GM12878 (cell line): Measurements from ENCODE around the gene KNTC1. TPM values are rescaled to one million over a fixed set of nuclear protein-coding genes. Genes with fewer than 3 reads are reported as not detected.

ENCODE experiments used
- ATAC-seq: fragments of 200-7000 bp; cut with Tn5 transposase; 3 replicates; pipeline ENCODE4 v1.9.1; 2020; ENCODE audit warnings: mild to moderate bottlenecking, moderate library complexity
- BruUV-seq: library from RNA; stranded (reverse); fragments of 400-500 nt; replicated peaks from 2 replicates; lab custom pipeline; 2021; lab: Mats Ljungman, UMichigan
- CTCF ChIA-PET: fragments of 300-600 bp; sonication (Branson Sonifier 250); formaldehyde crosslinking; extraction: SDS; loops from one replicate; lab custom pipeline; 2021; ENCODE audit warnings: inconsistent platforms; lab: Yijun Ruan, JAX
- POLR2A ChIA-PET: fragments of 350-600 bp; formaldehyde crosslinking; extraction: SDS; loops from one replicate; lab custom pipeline; 2021; ENCODE audit warnings: inconsistent platforms; lab: Charles Lee
- RAD21 ChIA-PET: fragments of 300-600 bp; sonication (Branson Sonifier 250); formaldehyde crosslinking; loops from one replicate; lab custom pipeline; 2023; ENCODE audit warnings: antibody characterized with exemption; ENCODE audit not compliant: unreplicated experiment; lab: Charles Lee
- SMC1A ChIA-PET: fragments of 300-600 bp; sonication (Branson Sonifier 250); formaldehyde crosslinking; loops from one replicate; lab custom pipeline; 2023; ENCODE audit not compliant: unreplicated experiment, uncharacterized antibody; lab: Charles Lee
- DNase-seq: peaks from one replicate; pipeline ENCODE4 v3.0.0-alpha.2; 2011; ENCODE audit warnings: low read depth, low spot score
- FAIRE-seq: peaks from 3 replicates; lab custom pipeline; 2011; peaks lifted over from hg19 to GRCh38; lab: Jason Lieb, UNC
- H2AFZ ChIP-seq: 2 replicates; pipeline ENCODE4 v1.6.0; 2011; ENCODE audit warnings: low read depth, low read length, control low read depth; ENCODE audit not compliant: control insufficient read depth
- H3K27ac ChIP-seq: 2 replicates; pipeline ENCODE4 v1.5.1; 2011; ENCODE audit warnings: control low read depth; ENCODE audit not compliant: control insufficient read depth, insufficient read depth
- H3K27me3 ChIP-seq, 2 experiments: replicated peaks in 1 of 2; 2 replicates each; pipeline versions ENCODE4 v1.6.0 to v1.6.1; 2011; ENCODE audit warnings: low read length in 1 of 2; ENCODE audit not compliant: control insufficient read depth in 2 of 2, insufficient read depth in 2 of 2
- H3K36me3 ChIP-seq, 2 experiments: 2 replicates each; pipeline ENCODE4 v1.5.1; 2011; ENCODE audit warnings: low read length in 1 of 2; ENCODE audit not compliant: control insufficient read depth in 2 of 2, insufficient read depth in 2 of 2
- H3K4me1 ChIP-seq: 2 replicates; pipeline ENCODE4 v1.6.1; 2011; ENCODE audit warnings: mild to moderate bottlenecking, low read length, moderate library complexity, mixed read lengths; ENCODE audit not compliant: control insufficient read depth, insufficient read depth
- H3K4me2 ChIP-seq: 2 replicates; pipeline ENCODE4 v1.6.0; 2011; ENCODE audit warnings: control low read depth; ENCODE audit not compliant: control insufficient read depth, insufficient read depth
- H3K4me3 ChIP-seq: fragments of 200-600 bp; sonication (generic); 2 replicates; pipeline ENCODE4 v1.5.1; 2016
- H3K79me2 ChIP-seq: 2 replicates; pipeline ENCODE4 v1.6.0; 2011; ENCODE audit warnings: low read length; ENCODE audit not compliant: control insufficient read depth, insufficient read depth
- H3K9ac ChIP-seq: 2 replicates; pipeline ENCODE4 v1.8.0; 2011; ENCODE audit warnings: low read length, control low read depth, mixed read lengths; ENCODE audit not compliant: control insufficient read depth, insufficient read depth
- H3K9me3 ChIP-seq: replicated peaks from 3 replicates; pipeline ENCODE4 v1.5.1; 2011; ENCODE audit warnings: mild to moderate bottlenecking, low read length; ENCODE audit not compliant: control insufficient read depth, insufficient read depth
- H4K20me1 ChIP-seq: 2 replicates; pipeline ENCODE4 v1.6.0; 2011; ENCODE audit not compliant: control insufficient read depth, insufficient read depth
- CBX5 ChIP-seq: sonication (generic); IDR thresholded peaks from 2 replicates; pipeline ENCODE4 v1.6.1; 2016; ENCODE audit warnings: low read depth, moderate library complexity, mild to moderate bottlenecking, inconsistent platforms
- CHD1 ChIP-seq: IDR thresholded peaks from 2 replicates; pipeline ENCODE4 v1.6.1; 2012; ENCODE audit warnings: low read depth, low read length, improper control_type of control experiment
- CREB1 ChIP-seq: IDR thresholded peaks from 2 replicates; pipeline ENCODE4 v1.6.1; 2012; ENCODE audit warnings: low read depth, mild to moderate bottlenecking, inconsistent platforms
- GATAD2B ChIP-seq: fragments of 450-650 bp; conservative IDR thresholded peaks from 2 replicates; pipeline ENCODE4 v1.6.1; 2017; ENCODE audit warnings: low read depth, mild to moderate bottlenecking, moderate library complexity
- IKZF1 ChIP-seq: fragments of 450-650 bp; conservative IDR thresholded peaks from 2 replicates; pipeline ENCODE4 v1.6.1; 2017; ENCODE audit warnings: antibody characterized with exemption, mild to moderate bottlenecking
- IKZF2 ChIP-seq, 2 experiments: fragments of 450-650 bp; IDR thresholded peaks; 2 replicates each; pipeline ENCODE4 v1.6.1; 2017; ENCODE audit warnings: mild to moderate bottlenecking in 2 of 2, moderate library complexity in 2 of 2
- KDM1A ChIP-seq: fragments of 200-600 bp; sonication (generic); IDR thresholded peaks from 2 replicates; pipeline ENCODE4 v1.6.1; 2016; ENCODE audit warnings: borderline replicate concordance
- MEF2B ChIP-seq: fragments of 450-650 bp; IDR thresholded peaks from 2 replicates; pipeline ENCODE4 v1.6.1; 2018; ENCODE audit warnings: mild to moderate bottlenecking, moderate library complexity; ENCODE audit not compliant: partially characterized antibody, poor library complexity, severe bottlenecking
- MXI1 ChIP-seq: fragments of 150-350 bp; IDR thresholded peaks from 2 replicates; pipeline ENCODE4 v1.6.1; 2011; ENCODE audit warnings: low read depth, mild to moderate bottlenecking, inconsistent platforms, low read length, improper control_type of control experiment
- MYC ChIP-seq: IDR thresholded peaks from 2 replicates; pipeline ENCODE4 v1.6.1; 2011; ENCODE audit warnings: mild to moderate bottlenecking, low read length, moderate library complexity, inconsistent platforms; ENCODE audit not compliant: insufficient read depth, insufficient replicate concordance, insufficient read length, severe bottlenecking
- RAD51 ChIP-seq: fragments of 450-650 bp; IDR thresholded peaks from 2 replicates; pipeline ENCODE4 v1.6.1; 2016; ENCODE audit warnings: moderate library complexity, mild to moderate bottlenecking, inconsistent platforms
- RFX5 ChIP-seq: IDR thresholded peaks from 2 replicates; pipeline ENCODE4 v1.6.1; 2011; ENCODE audit warnings: low read depth, low read length, improper control_type of control experiment
- STAT3 ChIP-seq: IDR thresholded peaks from 2 replicates; pipeline ENCODE4 v1.6.1; 2011; ENCODE audit warnings: low read depth, low read length, improper control_type of control experiment
- ZNF622 ChIP-seq: fragments of 450-650 bp; IDR thresholded peaks from 2 replicates; pipeline ENCODE4 v1.6.1; 2017; ENCODE audit warnings: mild to moderate bottlenecking, inconsistent platforms
- WGBS: methylation state at CpG from one replicate; pipeline ENCODE4 v1.1.6; 2016; ENCODE audit warnings: low lambda C conversion rate; ENCODE audit not compliant: insufficient replicate concordance, insufficient coverage; ENCODE audit errors: missing lambda C conversion rate; 5-methylcytosine and 5-hydroxymethylcytosine counted together
- in situ Hi-C: fragments of 300-500 bp; cut with MboI; formaldehyde crosslinking; loops from 9 replicates; pipeline ENCODE4 v1.14.3; 2018; ENCODE audit warnings: mixed read lengths
- intact Hi-C: fragments of 100-400 bp; cut with micrococcal nuclease; formaldehyde crosslinking; loops from one replicate; pipeline ENCODE4 v1.14.2; 2022; ENCODE audit not compliant: unreplicated experiment
- polyA plus RNA-seq, 11 experiments: library from polyadenylated mRNA; depleted of rRNA in 4 of 11; unstranded in 6 of 11; stranded (reverse) in 5 of 11; fragments of >200 nt; fragmentation: Nextera tagmentation in 4 of 11; fragmentation: Illumina TruSeq in 1 of 11; extraction: Ambion mirVana in 4 of 11; extraction: Trizol in 1 of 11; gene quantifications; 1 replicate in 1 of 11; 2 replicates in 10 of 11; pipeline versions ENCODE4 v1.2.1 to v1.2.3, GENCODE V29; 2011 to 2016; ENCODE audit warnings: inconsistent platforms in 2 of 11, missing spikeins in 2 of 11, low read depth in 1 of 11
- total RNA-seq, 4 experiments: library from RNA; depleted of rRNA in 3 of 4; stranded (reverse); fragments of >200 nt in 3 of 4; fragmentation: Illumina TruSeq in 1 of 4; extraction: Trizol in 1 of 4; gene quantifications; 2 replicates each; pipeline versions ENCODE4 v1.2.1 to v1.2.3, GENCODE V29; 2013 to 2021
- TF ChIP-seq, protein P1 (sequence below): fragments of 450-650 bp; IDR thresholded peaks from 2 replicates; pipeline ENCODE4 v1.6.1; 2017; ENCODE audit warnings: mild to moderate bottlenecking
- TF ChIP-seq, protein P2 (sequence below): fragments of 450-650 bp; IDR thresholded peaks from 2 replicates; pipeline ENCODE4 v1.6.1; 2017; ENCODE audit warnings: borderline replicate concordance
- TF ChIP-seq, protein P3 (sequence below), 3 experiments: IDR thresholded peaks in 2 of 3; conservative IDR thresholded peaks in 1 of 3; 2 replicates each; pipeline ENCODE4 v1.5.1; 2011; ENCODE audit warnings: low read depth in 3 of 3, low read length in 3 of 3, mild to moderate bottlenecking in 3 of 3, control low read depth in 2 of 3, moderate library complexity in 2 of 3, inconsistent platforms in 1 of 3, mixed read lengths in 1 of 3; ENCODE audit not compliant: control insufficient read depth in 2 of 3, insufficient read depth in 1 of 3; ENCODE audit errors: extremely low read depth in 1 of 3

Gene KNTC1
- total and polyA plus RNA-seq, 10 of the 15 experiments (the other 5 are each of a cell fraction or from before 2014, with no cell fraction given): 37.2 to 118 (median 76.3) TPM

DNA sequence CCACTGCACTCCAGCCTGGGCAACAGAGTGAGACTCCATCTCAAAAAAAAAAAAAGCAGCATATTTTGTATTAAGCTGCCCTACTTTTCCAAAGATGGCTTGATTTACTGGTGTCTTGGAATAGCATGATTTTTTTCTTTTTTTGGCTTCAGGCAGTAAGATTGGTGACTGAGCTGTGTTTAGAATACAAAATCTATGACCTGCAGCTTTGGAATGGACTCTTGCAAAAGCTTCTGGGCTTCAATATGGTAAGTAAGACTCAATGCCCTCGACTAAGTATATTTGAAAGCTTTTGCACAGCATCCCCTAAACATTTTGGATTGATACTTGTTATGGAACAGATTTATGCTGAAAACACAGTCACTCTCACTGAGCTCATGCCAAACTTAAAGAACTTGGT, 87.8 kb downstream of the KNTC1 start (continued):
- TF ChIP-seq STAT3 (no peak), KDM1A (no peak), CBX5 (no peak)
- TF ChIP-seq, protein P1, sequence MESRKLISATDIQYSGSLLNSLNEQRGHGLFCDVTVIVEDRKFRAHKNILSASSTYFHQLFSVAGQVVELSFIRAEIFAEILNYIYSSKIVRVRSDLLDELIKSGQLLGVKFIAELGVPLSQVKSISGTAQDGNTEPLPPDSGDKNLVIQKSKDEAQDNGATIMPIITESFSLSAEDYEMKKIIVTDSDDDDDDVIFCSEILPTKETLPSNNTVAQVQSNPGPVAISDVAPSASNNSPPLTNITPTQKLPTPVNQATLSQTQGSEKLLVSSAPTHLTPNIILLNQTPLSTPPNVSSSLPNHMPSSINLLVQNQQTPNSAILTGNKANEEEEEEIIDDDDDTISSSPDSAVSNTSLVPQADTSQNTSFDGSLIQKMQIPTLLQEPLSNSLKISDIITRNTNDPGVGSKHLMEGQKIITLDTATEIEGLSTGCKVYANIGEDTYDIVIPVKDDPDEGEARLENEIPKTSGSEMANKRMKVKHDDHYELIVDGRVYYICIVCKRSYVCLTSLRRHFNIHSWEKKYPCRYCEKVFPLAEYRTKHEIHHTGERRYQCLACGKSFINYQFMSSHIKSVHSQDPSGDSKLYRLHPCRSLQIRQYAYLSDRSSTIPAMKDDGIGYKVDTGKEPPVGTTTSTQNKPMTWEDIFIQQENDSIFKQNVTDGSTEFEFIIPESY: no peak

DNA sequence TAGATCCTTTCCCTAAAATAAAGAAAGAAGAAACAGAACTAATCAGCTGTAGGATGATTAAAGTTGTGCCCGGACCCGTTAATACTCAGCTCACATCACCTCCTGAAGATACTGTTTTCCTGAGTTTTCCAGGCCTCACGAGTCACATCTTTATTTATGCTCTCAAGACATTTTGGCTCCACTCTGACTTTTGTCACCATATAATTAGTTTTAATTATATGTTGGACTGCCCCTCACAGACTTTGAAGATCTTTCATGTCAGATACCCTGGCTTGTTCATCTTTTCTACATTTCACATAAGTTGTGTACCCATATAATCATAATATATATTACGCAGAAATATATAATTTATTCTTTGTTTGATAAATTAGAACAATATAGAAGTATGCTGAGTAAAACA, 88.7 kb downstream of the KNTC1 start:
- H3K27ac ChIP-seq: no peak overlapping the region
- H3K9me3 ChIP-seq: no peaks in the 10 kb centered on the region
- H4K20me1 ChIP-seq: no peaks in the 10 kb centered on the region
- WGBS: 88% methylated on average over 4 of the region's 4 CpGs
- no peak overlapping the region for H2AFZ ChIP-seq
- CTCF ChIA-PET: no interaction called here
- BruUV-seq: no TSS peak
- H3K4me1 ChIP-seq: peaks cover 4% of the 10 kb centered on the region; the same call in 1 of the 2 replicates
- no peak overlapping the region for H3K9ac ChIP-seq
- H3K4me3 ChIP-seq: no peak overlapping the region
- no peaks in the 10 kb centered on the region for H3K79me2 ChIP-seq
- intact Hi-C loops (no loop called here), in situ Hi-C loops (no loop called here)
- ATAC-seq (no peak), DNase-seq (no peak), FAIRE-seq (no peak)
- SMC1A ChIA-PET: no interaction called here
- H3K36me3 ChIP-seq: peaks cover 12 to 34% of the 10 kb centered on the region in 2 experiments
- RAD21 ChIA-PET: no interaction called here
- H3K27me3 ChIP-seq: no peaks in the 10 kb centered on the region
- H3K4me2 ChIP-seq: no peak overlapping the region
- POLR2A ChIA-PET: no interaction called here
- TF ChIP-seq MEF2B: no peak
- no peak for TF ChIP-seq RAD51
- TF ChIP-seq CHD1: no peak
- no peak for TF ChIP-seq MYC
- TF ChIP-seq CREB1: no peak
- TF ChIP-seq, protein P2, sequence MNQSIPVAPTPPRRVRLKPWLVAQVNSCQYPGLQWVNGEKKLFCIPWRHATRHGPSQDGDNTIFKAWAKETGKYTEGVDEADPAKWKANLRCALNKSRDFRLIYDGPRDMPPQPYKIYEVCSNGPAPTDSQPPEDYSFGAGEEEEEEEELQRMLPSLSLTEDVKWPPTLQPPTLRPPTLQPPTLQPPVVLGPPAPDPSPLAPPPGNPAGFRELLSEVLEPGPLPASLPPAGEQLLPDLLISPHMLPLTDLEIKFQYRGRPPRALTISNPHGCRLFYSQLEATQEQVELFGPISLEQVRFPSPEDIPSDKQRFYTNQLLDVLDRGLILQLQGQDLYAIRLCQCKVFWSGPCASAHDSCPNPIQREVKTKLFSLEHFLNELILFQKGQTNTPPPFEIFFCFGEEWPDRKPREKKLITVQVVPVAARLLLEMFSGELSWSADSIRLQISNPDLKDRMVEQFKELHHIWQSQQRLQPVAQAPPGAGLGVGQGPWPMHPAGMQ: no peak
- no peak for TF ChIP-seq IKZF1
- TF ChIP-seq GATAD2B: no peak
- TF ChIP-seq RFX5: no peak
- TF ChIP-seq IKZF2 (IDR thresholded peaks at IDR 0.05): no peak
- no peak for TF ChIP-seq ZNF622
- TF ChIP-seq, protein P3, sequence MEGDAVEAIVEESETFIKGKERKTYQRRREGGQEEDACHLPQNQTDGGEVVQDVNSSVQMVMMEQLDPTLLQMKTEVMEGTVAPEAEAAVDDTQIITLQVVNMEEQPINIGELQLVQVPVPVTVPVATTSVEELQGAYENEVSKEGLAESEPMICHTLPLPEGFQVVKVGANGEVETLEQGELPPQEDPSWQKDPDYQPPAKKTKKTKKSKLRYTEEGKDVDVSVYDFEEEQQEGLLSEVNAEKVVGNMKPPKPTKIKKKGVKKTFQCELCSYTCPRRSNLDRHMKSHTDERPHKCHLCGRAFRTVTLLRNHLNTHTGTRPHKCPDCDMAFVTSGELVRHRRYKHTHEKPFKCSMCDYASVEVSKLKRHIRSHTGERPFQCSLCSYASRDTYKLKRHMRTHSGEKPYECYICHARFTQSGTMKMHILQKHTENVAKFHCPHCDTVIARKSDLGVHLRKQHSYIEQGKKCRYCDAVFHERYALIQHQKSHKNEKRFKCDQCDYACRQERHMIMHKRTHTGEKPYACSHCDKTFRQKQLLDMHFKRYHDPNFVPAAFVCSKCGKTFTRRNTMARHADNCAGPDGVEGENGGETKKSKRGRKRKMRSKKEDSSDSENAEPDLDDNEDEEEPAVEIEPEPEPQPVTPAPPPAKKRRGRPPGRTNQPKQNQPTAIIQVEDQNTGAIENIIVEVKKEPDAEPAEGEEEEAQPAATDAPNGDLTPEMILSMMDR (IDR thresholded peaks at IDR 0.05 in 2 of 3, conservative IDR thresholded peaks at IDR 0.05 in 1 of 3; ENCODE audit: control insufficient read depth in 2 of 3, extremely low read depth in 1 of 3, insufficient read depth in 1 of 3, low read depth in 3 of 3, low read length in 3 of 3): no peak
- no peak for TF ChIP-seq MXI1
